ENCODE measurements around the gene ANKH. TPM values are rescaled to one million over a fixed set of nuclear protein-coding genes. Genes with fewer than 3 reads are reported as not detected.

The ANKH gene
- polyA plus RNA-seq, 3 donors: 2.4 to 6.3 (median 3.1) TPM

DNA sequence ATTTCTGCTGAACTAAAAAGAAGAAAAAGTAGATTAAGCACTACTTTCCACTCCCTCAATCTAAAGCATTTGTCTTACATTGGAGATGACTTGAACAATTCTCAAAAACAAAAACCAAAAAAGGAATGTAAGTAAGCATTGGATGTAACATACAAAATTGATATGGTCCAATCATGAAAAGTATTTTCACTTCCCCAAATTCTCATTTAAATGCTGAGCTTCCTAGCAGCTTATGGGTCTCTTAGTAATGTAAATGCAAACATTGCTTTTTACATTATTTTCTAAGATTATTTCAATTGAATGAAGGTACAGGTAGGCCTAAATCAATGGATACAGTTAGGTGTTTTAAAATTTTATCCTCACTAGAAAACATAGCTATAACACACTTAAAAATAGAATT, 20.0 kb downstream of the ANKH start:
- Mint-ChIP-seq H3K4me1 (peaks cover 30% of the 10 kb centered on the region), H3K9me3 (peaks cover 0 to 3% (median 0%) of the 10 kb centered on the region in 7 donors), H3K27ac (no peak overlapping the region), H3K4me3 (no peak overlapping the region), H3K27me3 (ENCODE audit: low read depth in 3 of 3) (peaks cover 0 to 3% (median 0%) of the 10 kb centered on the region in 3 donors), H3K36me3 (peaks cover 1 to 7% of the 10 kb centered on the region in 2 donors)
- TF ChIP-seq, protein P1, sequence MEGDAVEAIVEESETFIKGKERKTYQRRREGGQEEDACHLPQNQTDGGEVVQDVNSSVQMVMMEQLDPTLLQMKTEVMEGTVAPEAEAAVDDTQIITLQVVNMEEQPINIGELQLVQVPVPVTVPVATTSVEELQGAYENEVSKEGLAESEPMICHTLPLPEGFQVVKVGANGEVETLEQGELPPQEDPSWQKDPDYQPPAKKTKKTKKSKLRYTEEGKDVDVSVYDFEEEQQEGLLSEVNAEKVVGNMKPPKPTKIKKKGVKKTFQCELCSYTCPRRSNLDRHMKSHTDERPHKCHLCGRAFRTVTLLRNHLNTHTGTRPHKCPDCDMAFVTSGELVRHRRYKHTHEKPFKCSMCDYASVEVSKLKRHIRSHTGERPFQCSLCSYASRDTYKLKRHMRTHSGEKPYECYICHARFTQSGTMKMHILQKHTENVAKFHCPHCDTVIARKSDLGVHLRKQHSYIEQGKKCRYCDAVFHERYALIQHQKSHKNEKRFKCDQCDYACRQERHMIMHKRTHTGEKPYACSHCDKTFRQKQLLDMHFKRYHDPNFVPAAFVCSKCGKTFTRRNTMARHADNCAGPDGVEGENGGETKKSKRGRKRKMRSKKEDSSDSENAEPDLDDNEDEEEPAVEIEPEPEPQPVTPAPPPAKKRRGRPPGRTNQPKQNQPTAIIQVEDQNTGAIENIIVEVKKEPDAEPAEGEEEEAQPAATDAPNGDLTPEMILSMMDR (IDR thresholded peaks at IDR 0.05): no peak
- Histone ChIP-seq H3K4me3 (replicated peaks in 1 of 3; ENCODE audit: low read depth in 2 of 3, low read length in 3 of 3) (no peak overlapping the region), H3K27me3 (ENCODE audit: control insufficient read depth in 2 of 2, insufficient read depth in 2 of 2, low read length in 2 of 2) (no peaks in the 10 kb centered on the region), H3K9me3 (replicated peaks in 1 of 2; ENCODE audit: control insufficient read depth in 1 of 2, insufficient read depth in 1 of 2, low read length in 2 of 2) (no peaks in the 10 kb centered on the region), H2AFZ (ENCODE audit: insufficient read depth, low read depth, low read length, poor library complexity, severe bottlenecking) (no peak overlapping the region), H3K79me2 (ENCODE audit: insufficient read depth, low read length) (no peaks in the 10 kb centered on the region), H3K4me1 (ENCODE audit: control insufficient read depth in 1 of 2, insufficient read depth in 2 of 2, low read length in 2 of 2) (peaks cover 10 to 23% of the 10 kb centered on the region in 2 donors), H3K9ac (ENCODE audit: insufficient read depth, low read length, poor library complexity, severe bottlenecking) (no peak overlapping the region), H3K36me3 (replicated peaks in 1 of 2; ENCODE audit: control insufficient read depth in 1 of 2, insufficient read depth in 2 of 2, low read length in 2 of 2) (no peaks in the 10 kb centered on the region), H4K20me1 (ENCODE audit: insufficient read depth, low read length) (no peaks in the 10 kb centered on the region), H3K4me2 (replicated peaks; ENCODE audit: extremely low read depth, low read length, poor library complexity, severe bottlenecking) (no peak overlapping the region), H3K27ac (ENCODE audit: low read depth in 1 of 2, low read length in 2 of 2) (no peak overlapping the region)
- intact Hi-C loops (cut with micrococcal nuclease): no loop called here
- peak in 1 of 3 donors; percentile 18 for DNase-seq

DNA sequence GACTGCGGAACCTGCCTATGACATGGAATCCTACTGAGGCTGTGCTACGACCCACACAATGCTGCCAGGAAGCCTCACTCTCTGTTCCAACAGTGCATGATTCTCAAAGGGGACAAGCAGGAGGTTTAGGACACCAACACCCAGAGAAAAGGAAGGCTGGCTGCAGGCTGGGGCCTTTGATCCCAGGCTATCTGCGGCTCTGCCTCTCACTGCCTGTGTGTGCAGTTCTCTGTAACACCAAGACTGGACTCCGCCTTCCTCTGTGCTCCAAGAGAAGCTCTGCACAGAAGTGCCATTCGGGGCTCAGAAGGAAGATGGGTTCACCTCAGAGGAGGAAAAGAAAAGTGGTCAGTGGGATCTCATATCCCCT, 20.5 kb downstream of the ANKH start:
- WGBS (ENCODE audit: insufficient coverage): 78% methylated on average over 5 of the region's 5 CpGs
- Histone ChIP-seq H3K79me2 (ENCODE audit: insufficient read depth, low read length) (no peaks in the 10 kb centered on the region), H2AFZ (ENCODE audit: insufficient read depth, low read depth, low read length, poor library complexity, severe bottlenecking) (no peak overlapping the region), H3K27me3 (ENCODE audit: control insufficient read depth in 2 of 2, insufficient read depth in 2 of 2, low read length in 2 of 2) (no peaks in the 10 kb centered on the region), H3K27ac (ENCODE audit: low read depth in 1 of 2, low read length in 2 of 2) (no peak overlapping the region), H3K4me1 (ENCODE audit: control insufficient read depth in 1 of 2, insufficient read depth in 2 of 2, low read length in 2 of 2) (peaks cover 10 to 23% of the 10 kb centered on the region in 2 donors), H4K20me1 (ENCODE audit: insufficient read depth, low read length) (no peaks in the 10 kb centered on the region), H3K4me2 (replicated peaks; ENCODE audit: extremely low read depth, low read length, poor library complexity, severe bottlenecking) (no peak overlapping the region), H3K9ac (ENCODE audit: insufficient read depth, low read length, poor library complexity, severe bottlenecking) (no peak overlapping the region), H3K9me3 (replicated peaks in 1 of 2; ENCODE audit: control insufficient read depth in 1 of 2, insufficient read depth in 1 of 2, low read length in 2 of 2) (no peaks in the 10 kb centered on the region), H3K4me3 (replicated peaks in 1 of 3; ENCODE audit: low read depth in 2 of 3, low read length in 3 of 3) (no peak overlapping the region), H3K36me3 (replicated peaks in 1 of 2; ENCODE audit: control insufficient read depth in 1 of 2, insufficient read depth in 2 of 2, low read length in 2 of 2) (no peaks in the 10 kb centered on the region)
- Mint-ChIP-seq H3K4me1 (peaks cover 27% of the 10 kb centered on the region), H3K36me3 (peaks cover 1 to 7% of the 10 kb centered on the region in 2 donors), H3K4me3 (no peak overlapping the region), H3K27me3 (ENCODE audit: low read depth in 3 of 3) (peaks cover 0 to 2% (median 0%) of the 10 kb centered on the region in 3 donors), H3K27ac (peak overlapping the region in 2 of 7 donors; percentile 50 to 79), H3K9me3 (no peaks in the 10 kb centered on the region)
- intact Hi-C loops (cut with micrococcal nuclease): no loop called here
- DNase-seq: no peak
- TF ChIP-seq, protein P1 (IDR thresholded peaks at IDR 0.05): no peak
